GM23248 (cell line): ENCODE measurements around the gene CREB3. TPM values are rescaled to one million over a fixed set of nuclear protein-coding genes. Genes with fewer than 3 reads are reported as not detected.
A peak's percentile ranks its signal among the peaks of the same experiment; 100 is the strongest.

Experiments used
- DNase-seq: peaks from one replicate; pipeline ENCODE4 v3.0.0-alpha.2; 2015
- H2AFZ ChIP-seq: fragments of 200-600 bp; sonication (generic); 2 replicates; pipeline ENCODE4 v1.6.1; 2016; ENCODE audit warnings: antibody characterized with exemption
- H3F3A ChIP-seq: fragments of 200-600 bp; sonication (generic); 2 replicates; pipeline ENCODE4 v1.6.1; 2016; ENCODE audit warnings: mild to moderate bottlenecking, antibody characterized with exemption, mixed run types; ENCODE audit not compliant: insufficient read depth
- H3K27ac ChIP-seq: fragments of 200-600 bp; sonication (generic); 2 replicates; pipeline ENCODE4 v1.5.1; 2016; ENCODE audit warnings: mild to moderate bottlenecking
- H3K27me3 ChIP-seq: fragments of 200-600 bp; sonication (generic); replicated peaks from 2 replicates; pipeline ENCODE4 v1.6.1; 2016; ENCODE audit warnings: mild to moderate bottlenecking; ENCODE audit not compliant: insufficient read depth
- H3K36me3 ChIP-seq: fragments of 200-600 bp; sonication (generic); 2 replicates; pipeline ENCODE4 v1.6.1; 2016; ENCODE audit warnings: low read depth, mild to moderate bottlenecking
- H3K4me1 ChIP-seq: fragments of 200-600 bp; sonication (generic); 2 replicates; pipeline ENCODE4 v1.6.1; 2016; ENCODE audit warnings: mild to moderate bottlenecking; ENCODE audit not compliant: insufficient read depth
- H3K4me2 ChIP-seq: fragments of 200-600 bp; sonication (generic); one replicate; pipeline ENCODE4 v1.6.1; 2016; ENCODE audit warnings: mild to moderate bottlenecking; ENCODE audit not compliant: unreplicated experiment
- H3K4me3 ChIP-seq: fragments of 200-600 bp; sonication (generic); 2 replicates; pipeline ENCODE4 v1.5.1; 2016; ENCODE audit warnings: mild to moderate bottlenecking
- H3K79me2 ChIP-seq: fragments of 200-600 bp; sonication (generic); 2 replicates; pipeline ENCODE4 v1.6.1; 2016; ENCODE audit warnings: mild to moderate bottlenecking; ENCODE audit not compliant: insufficient read depth
- H3K9ac ChIP-seq: fragments of 200-600 bp; sonication (generic); 2 replicates; pipeline ENCODE4 v1.6.1; 2016; ENCODE audit warnings: mild to moderate bottlenecking
- H3K9me2 ChIP-seq: fragments of 200-600 bp; sonication (generic); 2 replicates; pipeline ENCODE4 v1.6.1; 2016; ENCODE audit warnings: mixed run types, mild to moderate bottlenecking, moderate library complexity; ENCODE audit not compliant: insufficient read depth
- H3K9me3 ChIP-seq: fragments of 200-600 bp; sonication (generic); one replicate; pipeline ENCODE4 v1.6.1; 2017; ENCODE audit warnings: low read depth
- H4K20me1 ChIP-seq: fragments of 200-600 bp; sonication (generic); 2 replicates; pipeline ENCODE4 v1.6.0; 2016; ENCODE audit not compliant: insufficient read depth
- EZH2 ChIP-seq: fragments of 200-600 bp; sonication (generic); IDR thresholded peaks from 2 replicates; pipeline ENCODE4 v1.6.1; 2018; ENCODE audit warnings: antibody characterized with exemption, mild to moderate bottlenecking; ENCODE audit not compliant: insufficient read depth, poor library complexity, severe bottlenecking
- EZH2phosphoT487 ChIP-seq: fragments of 200-600 bp; sonication (generic); IDR thresholded peaks from 2 replicates; pipeline ENCODE4 v1.6.1; 2018; ENCODE audit warnings: antibody characterized with exemption, moderate library complexity, mild to moderate bottlenecking, low read depth; ENCODE audit not compliant: insufficient read depth
- WGBS, 2 experiments: methylation state at CpG; one replicate each; pipeline ENCODE4 v1.1.6; 2015 to 2017; ENCODE audit warnings: low lambda C conversion rate in 2 of 2, low coverage in 1 of 2; ENCODE audit errors: missing lambda C conversion rate in 2 of 2; 5-methylcytosine and 5-hydroxymethylcytosine counted together
- in situ Hi-C: fragments of 300-500 bp; cut with MboI; formaldehyde crosslinking; loops from 2 replicates; pipeline ENCODE4 v1.15.0; 2020
- polyA plus RNA-seq: library from polyadenylated mRNA; unstranded; fragments of >200 nt; fragmentation: Nextera tagmentation; extraction: Ambion mirVana; gene quantifications from 2 replicates; pipeline ENCODE4 v1.2.1, GENCODE V29; 2016
- total RNA-seq: library from RNA; depleted of rRNA; stranded (reverse); fragments of >200 nt; shearing (Covaris generic); gene quantifications from 2 replicates; pipeline ENCODE4 v1.2.3, GENCODE V29; 2014

The CREB3 gene
- total and polyA plus RNA-seq, 2 experiments from 2014 or later = 101 to 113 TPM

DNA sequence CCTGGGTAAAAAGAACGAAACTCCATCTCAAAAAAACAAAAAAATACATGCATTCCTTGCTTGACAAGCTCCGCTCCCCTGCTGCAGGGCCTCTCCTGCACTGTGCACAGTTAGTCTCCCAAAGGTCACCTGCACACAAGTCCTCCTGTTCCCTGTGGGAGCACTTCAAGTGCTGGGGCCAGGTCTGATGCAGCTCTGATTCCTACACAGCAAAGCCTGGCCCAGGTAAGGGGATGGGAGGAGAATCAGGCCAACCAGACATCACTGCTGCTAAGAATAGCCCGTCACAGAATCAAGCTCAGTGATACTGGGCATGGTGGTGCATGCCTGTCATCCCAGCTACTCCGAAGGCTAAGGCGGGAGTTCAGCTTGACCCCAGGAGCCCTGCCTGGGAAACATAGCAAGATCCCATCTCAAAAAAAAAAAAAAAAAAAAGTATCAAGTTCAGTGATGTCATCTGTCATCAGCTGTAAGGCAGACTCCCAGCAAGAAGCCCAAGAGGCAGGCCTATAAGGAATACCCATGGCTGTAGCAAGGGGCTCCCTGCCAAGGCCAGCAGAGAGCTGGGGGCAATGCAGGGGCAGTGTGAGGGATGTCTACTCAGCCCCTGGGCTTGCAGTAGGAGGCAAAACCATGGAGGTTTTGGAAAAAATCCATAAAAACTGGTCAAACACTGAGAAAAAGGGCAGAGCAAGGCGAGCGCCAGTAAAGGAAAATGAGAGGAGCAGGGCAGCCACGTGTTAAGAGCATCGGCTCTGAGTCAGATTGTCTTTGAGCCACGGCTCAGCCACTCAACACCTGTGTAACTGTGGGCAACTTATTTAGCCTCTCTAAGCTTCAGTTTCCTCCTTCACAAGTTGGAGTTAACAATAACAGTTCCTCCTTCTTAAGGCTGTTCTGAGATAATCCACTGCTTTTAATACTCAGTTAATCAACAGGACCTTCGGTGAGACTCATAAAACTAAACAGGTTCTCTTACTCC, 46.0 kb upstream of the CREB3 start:
- peaks cover 68% of the 10 kb centered on the region for H3K79me2 ChIP-seq
- peak overlapping the region; percentile 94 for H3K9ac ChIP-seq
- peak; percentile 78 for DNase-seq
- H3K9me2 ChIP-seq = no peaks in the 10 kb centered on the region
- H3K4me1 ChIP-seq = peaks cover 37% of the 10 kb centered on the region
- H3K9me3 ChIP-seq = no peaks in the 10 kb centered on the region
- H3K4me3 ChIP-seq = peak overlapping the region; percentile 98
- no peak for TF ChIP-seq EZH2phosphoT487
- TF ChIP-seq EZH2 = no peak
- H2AFZ ChIP-seq = no peak overlapping the region
- in situ Hi-C loops = no loop called here
- peak overlapping the region; percentile 89 for H3K4me2 ChIP-seq
- H3F3A ChIP-seq = peaks cover 79% of the 10 kb centered on the region
- H3K36me3 ChIP-seq = peaks cover 50% of the 10 kb centered on the region
- 69 to 76% methylated on average over 11 of the region's 11 CpGs for WGBS, 2 experiments
- H4K20me1 ChIP-seq = peaks cover 54% of the 10 kb centered on the region
- peak overlapping the region; percentile 39 for H3K27ac ChIP-seq
- H3K27me3 ChIP-seq = no peaks in the 10 kb centered on the region

DNA sequence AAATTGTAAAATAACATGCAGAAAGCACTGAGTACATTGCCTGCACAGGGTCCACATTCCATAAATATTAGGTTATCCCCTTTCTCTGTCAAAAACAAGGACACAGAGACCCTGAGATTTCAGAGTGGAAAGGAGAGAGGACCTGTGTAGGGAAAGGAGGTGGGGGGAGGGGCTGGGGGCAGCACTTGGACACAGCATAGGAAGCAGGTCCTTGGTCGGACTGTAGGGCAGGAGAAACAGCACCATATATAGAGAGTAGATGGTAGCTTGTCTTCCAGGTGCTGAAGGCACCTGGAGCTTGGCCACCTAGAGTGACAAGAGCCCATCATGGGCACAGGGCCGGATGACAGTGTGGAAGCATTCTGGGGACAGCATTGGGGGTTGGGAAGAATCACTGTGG, 45.2 kb upstream of the CREB3 start:
- in situ Hi-C loops = no loop called here
- peak overlapping the region; percentile 98 for H3K4me3 ChIP-seq

GRCh38 chr9:35687972-35688557, 44.4 kb upstream of the CREB3 start:
- 74 to 81% methylated on average over 2 of the region's 2 CpGs for WGBS, 2 experiments
- Histone ChIP-seq H3K36me3 (peaks cover 37% of the 10 kb centered on the region), H3K9me2 (no peaks in the 10 kb centered on the region), H3K9ac (peak overlapping the region; percentile 94), H3K27ac (peak overlapping the region; percentile 89), H3F3A (peaks cover 75% of the 10 kb centered on the region), H3K27me3 (no peaks in the 10 kb centered on the region), H3K4me2 (peak overlapping the region; percentile 89), H2AFZ (no peak overlapping the region), H4K20me1 (peaks cover 49% of the 10 kb centered on the region), H3K79me2 (peaks cover 68% of the 10 kb centered on the region), H3K9me3 (no peaks in the 10 kb centered on the region), H3K4me3 (peak overlapping the region; percentile 98), H3K4me1 (peaks cover 43% of the 10 kb centered on the region)
- TF ChIP-seq EZH2phosphoT487 (no peak), EZH2 (no peak)
- in situ Hi-C loops = no loop called here
- DNase-seq = no peak

More for the DNA sequence above, 45.2 kb upstream of the CREB3 start:
- no peaks in the 10 kb centered on the region for H3K27me3 ChIP-seq
- H3K4me1 ChIP-seq = peaks cover 43% of the 10 kb centered on the region
- no peak overlapping the region for H3K27ac ChIP-seq
- peak overlapping the region; percentile 89 for H3K4me2 ChIP-seq
- peaks cover 44% of the 10 kb centered on the region for H3K36me3 ChIP-seq
- TF ChIP-seq EZH2phosphoT487 (no peak), EZH2 (no peak)
- peaks cover 79% of the 10 kb centered on the region for H3F3A ChIP-seq
- H2AFZ ChIP-seq = no peak overlapping the region
- H3K9me2 ChIP-seq = no peaks in the 10 kb centered on the region
- DNase-seq = no peak
- 56 to 67% methylated on average over 2 of the region's 2 CpGs for WGBS, 2 experiments
- H3K9me3 ChIP-seq = no peaks in the 10 kb centered on the region
- H3K79me2 ChIP-seq = peaks cover 68% of the 10 kb centered on the region
- H3K9ac ChIP-seq = peak overlapping the region; percentile 94
- H4K20me1 ChIP-seq = peaks cover 49% of the 10 kb centered on the region

DNA sequence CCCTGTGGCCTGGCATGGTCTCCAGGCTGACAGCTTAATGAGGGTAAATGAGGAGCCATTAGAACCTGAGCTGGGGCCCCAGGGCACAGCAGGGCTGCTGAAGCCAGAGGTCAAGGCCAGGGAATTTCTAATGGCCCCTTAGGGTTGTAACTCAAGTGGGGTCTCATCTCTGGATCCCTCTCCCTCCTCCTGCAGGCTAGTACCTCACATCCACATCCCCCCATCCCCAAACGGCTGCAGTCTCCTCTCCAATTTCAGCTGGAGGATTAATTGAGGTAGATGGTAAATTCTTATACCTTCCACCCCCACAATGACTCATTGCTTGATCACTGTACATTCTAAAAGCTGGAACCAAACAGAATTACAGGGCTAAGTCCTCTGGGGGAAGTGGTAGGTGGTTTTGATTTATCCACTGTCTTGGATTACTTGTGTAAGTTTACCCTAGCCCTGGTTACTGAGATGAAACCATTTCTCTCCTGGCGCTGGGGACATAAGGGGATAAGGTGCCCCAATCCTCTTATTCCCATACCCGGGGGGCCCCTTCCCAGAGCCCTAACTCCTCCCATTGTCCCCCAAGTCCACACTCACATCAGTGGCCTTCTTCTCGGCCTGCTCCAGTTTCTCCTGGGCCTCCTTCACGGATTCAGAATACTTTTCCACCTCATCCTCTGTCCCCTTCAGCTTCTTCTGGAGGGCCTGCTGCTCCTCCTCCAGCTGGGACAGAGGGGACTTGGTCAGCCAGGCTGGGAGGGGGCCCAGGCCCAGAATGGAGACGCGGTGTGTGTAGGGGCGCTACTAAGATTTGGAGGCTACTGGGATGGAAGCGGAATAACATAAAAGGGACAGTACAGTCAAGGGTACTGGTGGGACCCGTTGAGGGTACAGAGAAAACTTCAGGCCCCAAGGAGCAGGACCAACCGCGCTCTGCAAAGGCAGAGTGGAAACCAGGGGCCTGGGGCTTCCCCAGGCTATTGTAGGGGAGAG, 43.6 kb upstream of the CREB3 start:
- in situ Hi-C loops = no loop called here
- peak; percentile 91 for DNase-seq
- H3K9me3 ChIP-seq = no peaks in the 10 kb centered on the region
- H3K36me3 ChIP-seq = peaks cover 29% of the 10 kb centered on the region
- 25 to 26% methylated on average over 12 of the region's 12 CpGs for WGBS, 2 experiments
- peaks cover 43% of the 10 kb centered on the region for H4K20me1 ChIP-seq
- H3K4me2 ChIP-seq = peak overlapping the region; percentile 89
- no peak overlapping the region for H2AFZ ChIP-seq
- H3K4me3 ChIP-seq = peak overlapping the region; percentile 98
- H3K27me3 ChIP-seq = no peaks in the 10 kb centered on the region
- peak overlapping the region; percentile 89 for H3K27ac ChIP-seq
- no peak for TF ChIP-seq EZH2phosphoT487
- TF ChIP-seq EZH2 = no peak
- peaks cover 75% of the 10 kb centered on the region for H3F3A ChIP-seq
- H3K9me2 ChIP-seq = no peaks in the 10 kb centered on the region
- H3K79me2 ChIP-seq = peaks cover 66% of the 10 kb centered on the region
- peak overlapping the region; percentile 94 for H3K9ac ChIP-seq
- peaks cover 37% of the 10 kb centered on the region for H3K4me1 ChIP-seq
